G401.6 (cell line): Measurements from ENCODE around the gene CRYBB1.

Experiments used
- FAIRE-seq: peaks from 2 replicates; lab custom pipeline; 2012; peaks lifted over from hg19 to GRCh38; lab: Jason Lieb, UNC

The CRYBB1 gene

GRCh38 chr22:26617271-26618199 lies at the start of gene CRYBB1:
Gene CRYBB1 (minus strand): TSS chr22:26618027. CDS start chr22:26616319, 1,708 bp downstream.
- no peak for FAIRE-seq

- no peak for FAIRE-seq
These were observed 49.3 kb upstream of the CRYBB1 start for GRCh38 chr22:26667140-26667539.

GRCh38 chr22:26665813-26666231 lies 48.0 kb upstream of the CRYBB1 start:
- no peak for FAIRE-seq

- no peak for FAIRE-seq
These were observed 45.6 kb upstream of the CRYBB1 start for GRCh38 chr22:26663374-26663923.

GRCh38 chr22:26662160-26662559 lies 44.3 kb upstream of the CRYBB1 start:
- FAIRE-seq: no peak

GRCh38 chr22:26660961-26661578 lies 43.2 kb upstream of the CRYBB1 start:
- FAIRE-seq: no peak

- FAIRE-seq: no peak
These were observed 42.5 kb upstream of the CRYBB1 start for GRCh38 chr22:26660356-26660755.

GRCh38 chr22:26658671-26659478 lies 41.0 kb upstream of the CRYBB1 start:
- no peak for FAIRE-seq

- FAIRE-seq: no peak
These were observed 40.3 kb upstream of the CRYBB1 start for GRCh38 chr22:26658161-26658560.

- no peak for FAIRE-seq
These were observed 39.3 kb upstream of the CRYBB1 start, which contains the start of gene MIAT for GRCh38 chr22:26656891-26657851. Gene MIAT (plus strand): TSS chr22:26657588.

GRCh38 chr22:26651815-26652214 lies 34.0 kb upstream of the CRYBB1 start:
- no peak for FAIRE-seq

- no peak for FAIRE-seq
These were observed 33.0 kb upstream of the CRYBB1 start for GRCh38 chr22:26650722-26651421.

GRCh38 chr22:26648528-26649388 lies 30.9 kb upstream of the CRYBB1 start:
- FAIRE-seq: no peak

- no peak for FAIRE-seq
These were observed 30.2 kb upstream of the CRYBB1 start for GRCh38 chr22:26648011-26648497.

GRCh38 chr22:26646158-26646557 lies 28.3 kb upstream of the CRYBB1 start:
- no peak for FAIRE-seq

GRCh38 chr22:26643418-26644100 lies 25.7 kb upstream of the CRYBB1 start:
- no peak for FAIRE-seq

GRCh38 chr22:26642465-26643417 lies 24.9 kb upstream of the CRYBB1 start:
- no peak for FAIRE-seq
